HEK293 (cell line): Measurements from ENCODE around the gene GTF2H4.
A peak's percentile ranks its signal among the peaks of the same experiment; 100 is the strongest.

ENCODE experiments used
- CTCF ChIA-PET: fragments of 350-600 bp; formaldehyde crosslinking; extraction: SDS; loops from one replicate; lab custom pipeline; 2021; ENCODE audit warnings: antibody characterized with exemption; lab: Yijun Ruan, JAX
- POLR2A ChIA-PET: fragments of 300-600 bp; formaldehyde crosslinking; extraction: SDS; loops from one replicate; lab custom pipeline; 2020; ENCODE audit warnings: antibody characterized with exemption, inconsistent platforms; lab: Yijun Ruan, JAX
- H3K27ac ChIP-seq: fragments of 200-500 bp; sonication (Bioruptor generic); 2 replicates; pipeline ENCODE4 v1.5.1; 2014; ENCODE audit warnings: low read depth, low read length, control low read depth, inconsistent platforms; ENCODE audit errors: extremely low read depth
- H3K36me3 ChIP-seq, 2 experiments: fragments of 200-500 bp in 1 of 2; sonication (Bioruptor generic) in 1 of 2; 1 replicate in 1 of 2; 2 replicates in 1 of 2; pipeline ENCODE4 v1.5.1; 2014 to 2017; ENCODE audit warnings: inconsistent platforms in 2 of 2, low read length in 2 of 2; ENCODE audit not compliant: control insufficient read depth in 2 of 2, insufficient read depth in 1 of 2
- H3K4me1 ChIP-seq: fragments of 200-500 bp; sonication (Bioruptor generic); 2 replicates; pipeline ENCODE4 v1.5.1; 2014; ENCODE audit warnings: mild to moderate bottlenecking, low read length, inconsistent platforms; ENCODE audit not compliant: control insufficient read depth, insufficient read depth
- H3K4me3 ChIP-seq: 2 replicates; pipeline ENCODE4 v1.5.1; 2011; ENCODE audit warnings: low read depth, mild to moderate bottlenecking, control low read depth, low read length, moderate library complexity
- H3K9me3 ChIP-seq: fragments of 200-500 bp; sonication (Bioruptor generic); 2 replicates; pipeline ENCODE4 v1.5.1; 2014; ENCODE audit warnings: low read depth, low read length, inconsistent platforms; ENCODE audit not compliant: control insufficient read depth, insufficient read depth
- GFI1B ChIP-seq: fragments of 450-650 bp; formaldehyde crosslinking; IDR thresholded peaks from 2 replicates; pipeline ENCODE4 v1.5.1; 2016; ENCODE audit warnings: missing biosample characterization, missing genetic modification characterization
- KLF1 ChIP-seq: fragments of 450-650 bp; formaldehyde crosslinking; IDR thresholded peaks from 2 replicates; pipeline ENCODE4 v1.5.1; 2016; ENCODE audit warnings: missing biosample characterization, missing genetic modification characterization
- MYNN ChIP-seq: fragments of 450-650 bp; formaldehyde crosslinking; IDR thresholded peaks from 2 replicates; pipeline ENCODE4 v1.5.1; 2016; ENCODE audit warnings: missing biosample characterization, missing genetic modification characterization, borderline replicate concordance
- SP2 ChIP-seq: fragments of 450-650 bp; formaldehyde crosslinking; IDR thresholded peaks from 2 replicates; pipeline ENCODE4 v1.5.1; 2016; ENCODE audit warnings: missing biosample characterization, missing genetic modification characterization
- ZBTB7A ChIP-seq: fragments of 450-650 bp; formaldehyde crosslinking; IDR thresholded peaks from 2 replicates; pipeline ENCODE4 v1.5.1; 2016; ENCODE audit warnings: low read depth, missing biosample characterization, missing genetic modification characterization
- ZFHX2 ChIP-seq: fragments of 450-650 bp; formaldehyde crosslinking; conservative IDR thresholded peaks from 2 replicates; pipeline ENCODE4 v1.5.1; 2016; ENCODE audit warnings: missing biosample characterization, missing genetic modification characterization
- ZIC2 ChIP-seq: fragments of 450-650 bp; formaldehyde crosslinking; IDR thresholded peaks from 2 replicates; pipeline ENCODE4 v1.5.1; 2016; ENCODE audit warnings: missing biosample characterization, missing genetic modification characterization
- ZNF10 ChIP-seq: fragments of 450-650 bp; formaldehyde crosslinking; IDR thresholded peaks from 2 replicates; pipeline ENCODE4 v1.5.1; 2017; ENCODE audit warnings: missing biosample characterization, missing genetic modification characterization
- ZNF132 ChIP-seq: fragments of 450-650 bp; formaldehyde crosslinking; IDR thresholded peaks from 2 replicates; pipeline ENCODE4 v1.5.1; 2017; ENCODE audit warnings: missing biosample characterization, missing genetic modification characterization, borderline replicate concordance
- ZNF138 ChIP-seq: fragments of 450-650 bp; formaldehyde crosslinking; IDR thresholded peaks from 2 replicates; pipeline ENCODE4 v1.5.1; 2016; ENCODE audit warnings: missing biosample characterization, missing genetic modification characterization, borderline replicate concordance
- ZNF239 ChIP-seq: fragments of 450-650 bp; formaldehyde crosslinking; IDR thresholded peaks from 2 replicates; pipeline ENCODE4 v1.5.1; 2016; ENCODE audit warnings: missing biosample characterization, missing genetic modification characterization
- ZNF311 ChIP-seq: fragments of 450-650 bp; formaldehyde crosslinking; IDR thresholded peaks from 2 replicates; pipeline ENCODE4 v1.5.1; 2017; ENCODE audit warnings: missing biosample characterization, missing genetic modification characterization, borderline replicate concordance
- ZNF449 ChIP-seq: fragments of 450-650 bp; formaldehyde crosslinking; IDR thresholded peaks from 2 replicates; pipeline ENCODE4 v1.5.1; 2017; ENCODE audit warnings: missing biosample characterization, mild to moderate bottlenecking, missing genetic modification characterization, moderate library complexity
- ZNF48 ChIP-seq: fragments of 450-650 bp; formaldehyde crosslinking; IDR thresholded peaks from 2 replicates; pipeline ENCODE4 v1.5.1; 2016; ENCODE audit warnings: missing biosample characterization, missing genetic modification characterization
- ZNF513 ChIP-seq: fragments of 450-650 bp; IDR thresholded peaks from 2 replicates; pipeline ENCODE4 v1.5.1; 2018; ENCODE audit warnings: missing biosample characterization, missing genetic modification characterization
- ZNF561 ChIP-seq: fragments of 450-650 bp; IDR thresholded peaks from 2 replicates; pipeline ENCODE4 v1.5.1; 2018; ENCODE audit warnings: missing biosample characterization, missing genetic modification characterization, borderline replicate concordance
- ZNF624 ChIP-seq: fragments of 450-650 bp; formaldehyde crosslinking; IDR thresholded peaks from 2 replicates; pipeline ENCODE4 v1.5.1; 2017; ENCODE audit warnings: missing biosample characterization, missing genetic modification characterization
- ZNF843 ChIP-seq: fragments of 450-650 bp; formaldehyde crosslinking; IDR thresholded peaks from 2 replicates; pipeline ENCODE4 v1.5.1; 2016; ENCODE audit warnings: missing biosample characterization, missing genetic modification characterization
- TF ChIP-seq, protein P1 (sequence below): fragments of 450-650 bp; formaldehyde crosslinking; IDR thresholded peaks from 2 replicates; pipeline ENCODE4 v1.5.1; 2016; ENCODE audit warnings: missing biosample characterization, missing genetic modification characterization
- TF ChIP-seq, protein P2 (sequence below): fragments of 450-650 bp; formaldehyde crosslinking; IDR thresholded peaks from 2 replicates; pipeline ENCODE4 v1.5.1; 2016; ENCODE audit warnings: missing biosample characterization, missing genetic modification characterization

GTF2H4 gene

GRCh38 chr6:30913721-30914075, 5.7 kb downstream of the GTF2H4 start:
- Histone ChIP-seq H3K9me3 (no peaks in the 10 kb centered on the region), H3K4me1 (peaks cover 6% of the 10 kb centered on the region), H3K36me3 (peaks cover 24 to 79% of the 10 kb centered on the region in 2 experiments), H3K4me3 (no peak overlapping the region), H3K27ac (no peak overlapping the region; the same call in 1 of the 2 replicates)
- TF ChIP-seq ZNF513 (tag by site-specific recombination) (no peak), ZNF843 (tag by site-specific recombination) (no peak), ZIC2 (tag by site-specific recombination) (no peak), ZNF449 (no peak), ZNF561 (tag by site-specific recombination) (no peak), ZNF624 (tag by site-specific recombination) (no peak), ZNF10 (tag by site-specific recombination) (no peak), ZNF48 (tag by site-specific recombination) (no peak), ZNF311 (tag by site-specific recombination) (no peak), ZFHX2 (tag by site-specific recombination) (no peak), ZNF132 (tag by site-specific recombination) (no peak)
- TF ChIP-seq, protein P1, sequence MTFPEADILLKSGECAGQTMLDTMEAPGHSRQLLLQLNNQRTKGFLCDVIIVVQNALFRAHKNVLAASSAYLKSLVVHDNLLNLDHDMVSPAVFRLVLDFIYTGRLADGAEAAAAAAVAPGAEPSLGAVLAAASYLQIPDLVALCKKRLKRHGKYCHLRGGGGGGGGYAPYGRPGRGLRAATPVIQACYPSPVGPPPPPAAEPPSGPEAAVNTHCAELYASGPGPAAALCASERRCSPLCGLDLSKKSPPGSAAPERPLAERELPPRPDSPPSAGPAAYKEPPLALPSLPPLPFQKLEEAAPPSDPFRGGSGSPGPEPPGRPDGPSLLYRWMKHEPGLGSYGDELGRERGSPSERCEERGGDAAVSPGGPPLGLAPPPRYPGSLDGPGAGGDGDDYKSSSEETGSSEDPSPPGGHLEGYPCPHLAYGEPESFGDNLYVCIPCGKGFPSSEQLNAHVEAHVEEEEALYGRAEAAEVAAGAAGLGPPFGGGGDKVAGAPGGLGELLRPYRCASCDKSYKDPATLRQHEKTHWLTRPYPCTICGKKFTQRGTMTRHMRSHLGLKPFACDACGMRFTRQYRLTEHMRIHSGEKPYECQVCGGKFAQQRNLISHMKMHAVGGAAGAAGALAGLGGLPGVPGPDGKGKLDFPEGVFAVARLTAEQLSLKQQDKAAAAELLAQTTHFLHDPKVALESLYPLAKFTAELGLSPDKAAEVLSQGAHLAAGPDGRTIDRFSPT (tag by site-specific recombination) = no peak
- TF ChIP-seq, protein P2, sequence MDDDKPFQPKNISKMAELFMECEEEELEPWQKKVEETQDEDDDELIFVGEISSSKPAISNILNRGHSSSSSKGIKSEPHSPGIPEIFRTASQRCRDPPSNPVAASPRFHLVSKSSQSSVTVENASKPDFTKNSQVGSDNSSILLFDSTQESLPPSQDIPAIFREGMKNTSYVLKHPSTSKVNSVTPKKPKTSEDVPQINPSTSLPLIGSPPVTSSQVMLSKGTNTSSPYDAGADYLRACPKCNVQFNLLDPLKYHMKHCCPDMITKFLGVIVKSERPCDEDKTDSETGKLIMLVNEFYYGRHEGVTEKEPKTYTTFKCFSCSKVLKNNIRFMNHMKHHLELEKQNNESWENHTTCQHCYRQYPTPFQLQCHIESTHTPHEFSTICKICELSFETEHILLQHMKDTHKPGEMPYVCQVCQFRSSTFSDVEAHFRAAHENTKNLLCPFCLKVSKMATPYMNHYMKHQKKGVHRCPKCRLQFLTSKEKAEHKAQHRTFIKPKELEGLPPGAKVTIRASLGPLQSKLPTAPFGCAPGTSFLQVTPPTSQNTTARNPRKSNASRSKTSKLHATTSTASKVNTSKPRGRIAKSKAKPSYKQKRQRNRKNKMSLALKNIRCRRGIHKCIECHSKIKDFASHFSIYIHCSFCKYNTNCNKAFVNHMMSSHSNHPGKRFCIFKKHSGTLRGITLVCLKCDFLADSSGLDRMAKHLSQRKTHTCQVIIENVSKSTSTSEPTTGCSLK = no peak
- ChIA-PET POLR2A (interaction anchor here (0.7 to 2.9 kb wide), 17 partner anchors 9 to 342 kb away, joined by 3 to 24 read pairs (median 3); partner anchors contain the start of genes ABCF1, DDR1, FLOT1 and IER3), CTCF (interaction anchor here (0.6 to 9.9 kb wide), 22 partner anchors 11 to 316 kb away, joined by 3 to 206 read pairs (median 5); no protein-coding TSS in a partner anchor)

GRCh38 chr6:30914076-30914853, 6.3 kb downstream of the GTF2H4 start, which contains the start of gene VARS2:
Gene VARS2 (plus strand): TSS chr6:30914238. CDS start chr6:30914837, 599 bp downstream.
- H3K4me1 ChIP-seq = peaks cover 6% of the 10 kb centered on the region
- peaks cover 30 to 82% of the 10 kb centered on the region in 2 experiments for H3K36me3 ChIP-seq
- ChIA-PET POLR2A (interaction anchor here (0.7 to 2.9 kb wide), 17 partner anchors 9 to 343 kb away, joined by 3 to 24 read pairs (median 3); partner anchors contain the start of genes ABCF1, DDR1, FLOT1 and IER3), CTCF (interaction anchor here (0.6 to 9.9 kb wide), 36 partner anchors 8 to 453 kb away, joined by 3 to 206 read pairs (median 5); partner anchors contain the start of gene MUCL3)
- no peaks in the 10 kb centered on the region for H3K9me3 ChIP-seq
- peak within 1 kb of the TSS; percentile 45 for H3K4me3 ChIP-seq
- H3K27ac ChIP-seq = peak within 1 kb of the TSS; percentile 85
- no peak for TF ChIP-seq MYNN (tag by site-specific recombination)
- TF ChIP-seq ZNF239 (tag by site-specific recombination) = no peak
- no peak for TF ChIP-seq ZBTB7A (tag by site-specific recombination)
- peak; percentile 14; the same call in 1 of the 2 replicates for TF ChIP-seq GFI1B
- peak; percentile 61; the same call in 1 of the 2 replicates for TF ChIP-seq SP2 (tag by site-specific recombination)
- peak; percentile 33; the same call in 1 of the 2 replicates for TF ChIP-seq KLF1 (tag by site-specific recombination)
- no peak for TF ChIP-seq ZNF138 (tag by site-specific recombination)
